ELF-1 (cell line): ENCODE results near the gene BMPR1B.
A peak's percentile ranks its signal among the peaks of the same experiment; 100 is the strongest.

Experiments used
- DNase-seq: peaks from one replicate; pipeline ENCODE4 v3.0.0-alpha.2; 2016; ENCODE audit warnings: low read depth, low spot score

The BMPR1B gene

GRCh38 chr4:94912606-94913005 is 154.9 kb downstream of the BMPR1B start:
- DNase-seq = no peak

- DNase-seq = no peak
These were observed 155.6 kb downstream of the BMPR1B start for GRCh38 chr4:94913316-94913715.

- no peak for DNase-seq
These were observed 159.4 kb downstream of the BMPR1B start for GRCh38 chr4:94917146-94917545.

- no peak for DNase-seq
These were observed 160.8 kb downstream of the BMPR1B start for GRCh38 chr4:94918543-94918942.

- no peak for DNase-seq
These were observed 162.6 kb downstream of the BMPR1B start for GRCh38 chr4:94920369-94920768.

- no peak for DNase-seq
These were observed 166.8 kb downstream of the BMPR1B start for GRCh38 chr4:94924566-94924965.

GRCh38 chr4:94925764-94926347 is 168.1 kb downstream of the BMPR1B start:
- DNase-seq = no peak

- DNase-seq = no peak
These were observed 169.2 kb downstream of the BMPR1B start for GRCh38 chr4:94926936-94927335.

- DNase-seq = no peak
These were observed 169.9 kb downstream of the BMPR1B start for GRCh38 chr4:94927696-94928095.

- DNase-seq = no peak
These were observed 171.9 kb downstream of the BMPR1B start for GRCh38 chr4:94929696-94930095.

GRCh38 chr4:94931626-94932025 is 173.9 kb downstream of the BMPR1B start:
- no peak for DNase-seq

GRCh38 chr4:94932366-94932765 is 174.6 kb downstream of the BMPR1B start:
- DNase-seq = no peak

- DNase-seq = no peak
These were observed 176.0 kb downstream of the BMPR1B start for GRCh38 chr4:94933799-94934198.

GRCh38 chr4:94934201-94934600 is 176.4 kb downstream of the BMPR1B start:
- no peak for DNase-seq

GRCh38 chr4:94934864-94935263 is 177.1 kb downstream of the BMPR1B start:
- DNase-seq = no peak

- no peak for DNase-seq
These were observed 179.1 kb downstream of the BMPR1B start for GRCh38 chr4:94936854-94937253.

GRCh38 chr4:94939791-94940519 is 182.2 kb downstream of the BMPR1B start:
- no peak for DNase-seq

GRCh38 chr4:94940520-94940908 is 182.8 kb downstream of the BMPR1B start:
- DNase-seq = no peak

- no peak for DNase-seq
These were observed 184.0 kb downstream of the BMPR1B start for GRCh38 chr4:94941706-94942105.

GRCh38 chr4:94944726-94945125 is 187.0 kb downstream of the BMPR1B start:
- no peak for DNase-seq

GRCh38 chr4:94947681-94948108 is 189.9 kb downstream of the BMPR1B start:
- DNase-seq = peak; percentile 27

GRCh38 chr4:94954251-94954650 is 196.5 kb downstream of the BMPR1B start:
- DNase-seq = no peak

- DNase-seq = no peak
These were observed 199.3 kb downstream of the BMPR1B start for GRCh38 chr4:94957030-94957429.
